Glutamatergic neuron (in vitro differentiated cells): ENCODE data around the gene SPTBN1. TPM values are rescaled to one million over a fixed set of nuclear protein-coding genes. Genes with fewer than 3 reads are reported as not detected.

Experiments used
- DNase-seq: peaks from one replicate; pipeline ENCODE4 v3.0.0; 2022
- H3K27ac Mint-ChIP-seq: one replicate; pipeline ENCODE4 v1.8.0; 2020; ENCODE audit warnings: mild to moderate bottlenecking, mixed read lengths, inconsistent platforms; ENCODE audit not compliant: unreplicated experiment
- H3K27me3 Mint-ChIP-seq: one replicate; pipeline ENCODE4 v1.8.0; 2020; ENCODE audit warnings: mild to moderate bottlenecking, moderate library complexity, mixed read lengths, inconsistent platforms; ENCODE audit not compliant: unreplicated experiment
- H3K36me3 Mint-ChIP-seq: one replicate; pipeline ENCODE4 v1.8.0; 2020; ENCODE audit warnings: mild to moderate bottlenecking, mixed read lengths, inconsistent platforms; ENCODE audit not compliant: unreplicated experiment
- H3K4me1 Mint-ChIP-seq: one replicate; pipeline ENCODE4 v1.8.0; 2020; ENCODE audit warnings: mild to moderate bottlenecking, low read depth, mixed read lengths, inconsistent platforms; ENCODE audit not compliant: unreplicated experiment
- H3K4me3 Mint-ChIP-seq: one replicate; pipeline ENCODE4 v1.8.0; 2020; ENCODE audit warnings: mild to moderate bottlenecking, mixed read lengths, inconsistent platforms; ENCODE audit not compliant: unreplicated experiment
- H3K9me3 Mint-ChIP-seq: one replicate; pipeline ENCODE4 v1.8.0; 2020; ENCODE audit warnings: mild to moderate bottlenecking, moderate library complexity, mixed read lengths, inconsistent platforms; ENCODE audit not compliant: unreplicated experiment
- CTCF ChIP-seq: fragments of 200-600 bp; sonication (generic); IDR thresholded peaks from one replicate; pipeline ENCODE4 v1.5.0; 2021; ENCODE audit not compliant: partially characterized antibody, unreplicated experiment
- total RNA-seq: library from RNA; stranded (reverse); fragmentation: NEBNext Ultra II Directional; extraction: Animal tissue kit (Norgen Biotek cat#: 25700); gene quantifications from one replicate; pipeline ENCODE4 v1.2.1, GENCODE V29; 2021; ENCODE audit not compliant: unreplicated experiment

The SPTBN1 gene
- total RNA-seq, 1 donor from 2014 or later = 385 TPM

DNA sequence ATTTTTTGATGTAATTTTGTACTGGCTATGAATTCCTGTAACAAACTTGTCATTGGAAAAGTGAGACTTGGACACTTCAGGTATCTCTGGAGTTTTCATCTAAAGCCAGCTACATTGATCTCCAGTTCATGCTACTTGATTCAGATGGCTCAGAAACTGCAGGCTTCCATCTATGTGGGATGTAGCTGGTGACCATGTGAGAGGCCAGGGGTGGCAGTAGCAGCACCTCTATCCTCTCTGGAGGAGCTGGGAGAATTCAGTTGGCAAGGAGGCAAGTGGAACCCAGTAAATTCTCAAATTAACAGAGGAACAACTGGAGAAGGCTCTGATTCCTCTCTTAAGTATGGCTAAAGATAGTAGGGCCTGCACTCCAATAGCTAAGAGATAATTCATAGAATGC, 10.0 kb upstream of the SPTBN1 start:
- H3K4me1 Mint-ChIP-seq = no peaks in the 10 kb centered on the region
- no peak overlapping the region for H3K4me3 Mint-ChIP-seq
- no peaks in the 10 kb centered on the region for H3K36me3 Mint-ChIP-seq
- H3K9me3 Mint-ChIP-seq = no peaks in the 10 kb centered on the region
- H3K27ac Mint-ChIP-seq = no peak overlapping the region
- H3K27me3 Mint-ChIP-seq = no peaks in the 10 kb centered on the region
- DNase-seq = no peak
- TF ChIP-seq CTCF = no peak

DNA sequence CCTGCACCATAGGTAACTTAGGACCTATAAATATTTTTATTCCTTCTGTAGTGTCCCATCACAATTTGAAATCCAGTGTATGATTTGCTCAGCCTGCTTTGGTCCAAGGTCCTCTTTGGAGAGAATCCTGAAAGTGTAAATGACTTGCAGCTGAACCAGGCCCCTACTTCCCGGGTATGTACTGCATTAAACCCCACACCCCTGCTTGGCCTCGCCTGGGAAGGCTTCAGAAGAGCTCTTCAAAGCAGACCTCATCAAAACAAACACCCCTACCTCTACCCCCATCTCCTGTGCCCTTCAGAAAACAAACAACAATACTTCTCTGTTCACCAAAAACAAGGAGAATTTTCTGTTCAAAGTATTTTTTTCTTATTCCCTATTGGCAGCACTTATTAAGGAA, 9.5 kb upstream of the SPTBN1 start:
- no peak for DNase-seq
- no peak for TF ChIP-seq CTCF
- no peaks in the 10 kb centered on the region for H3K36me3 Mint-ChIP-seq
- no peaks in the 10 kb centered on the region for H3K9me3 Mint-ChIP-seq
- no peaks in the 10 kb centered on the region for H3K4me1 Mint-ChIP-seq
- H3K27me3 Mint-ChIP-seq = no peaks in the 10 kb centered on the region
- no peak overlapping the region for H3K4me3 Mint-ChIP-seq
- H3K27ac Mint-ChIP-seq = no peak overlapping the region

DNA sequence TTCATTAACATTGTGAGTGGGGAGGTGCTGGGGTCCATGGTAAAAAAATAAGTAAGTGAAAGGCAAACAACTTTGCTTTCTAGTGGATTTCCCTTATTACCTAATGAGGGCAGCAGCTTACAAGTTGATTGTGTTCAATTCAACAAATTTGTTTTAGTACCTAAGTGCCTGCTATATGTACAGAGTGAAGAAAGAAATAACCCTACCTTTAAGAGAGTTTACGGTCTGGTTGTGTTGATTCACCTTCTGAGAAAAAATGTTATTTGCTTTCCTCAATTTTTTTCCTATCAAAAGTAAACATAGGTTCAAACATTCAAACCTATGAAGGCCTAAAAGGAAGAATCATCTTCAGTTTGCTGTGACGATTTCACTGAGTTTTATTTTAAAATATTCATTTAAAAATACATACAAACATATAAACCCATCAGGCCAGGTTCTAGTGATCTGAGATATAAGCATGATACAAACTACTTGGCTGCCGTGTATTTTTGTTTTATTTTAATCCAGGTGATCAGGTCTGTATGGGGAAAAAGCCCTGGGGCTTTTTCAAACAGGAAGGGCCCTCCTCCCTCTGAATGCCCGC, 1.5 kb upstream of the SPTBN1 start:
- peak overlapping the region; percentile 93 for H3K4me3 Mint-ChIP-seq
- peak overlapping the region; percentile 95 for H3K27ac Mint-ChIP-seq
- no peak for TF ChIP-seq CTCF
- H3K9me3 Mint-ChIP-seq = peaks cover 14% of the 10 kb centered on the region
- peaks cover 13% of the 10 kb centered on the region for H3K4me1 Mint-ChIP-seq
- peaks cover 11% of the 10 kb centered on the region for H3K27me3 Mint-ChIP-seq
- no peaks in the 10 kb centered on the region for H3K36me3 Mint-ChIP-seq
- no peak for DNase-seq

GRCh38 chr2:54455131-54455562, 980 bp upstream of the SPTBN1 start:
- Mint-ChIP-seq H3K27ac (peak overlapping the region; percentile 95), H3K4me3 (peak overlapping the region; percentile 93), H3K36me3 (no peaks in the 10 kb centered on the region), H3K4me1 (peaks cover 18% of the 10 kb centered on the region), H3K9me3 (peaks cover 14% of the 10 kb centered on the region), H3K27me3 (peaks cover 11% of the 10 kb centered on the region)
- TF ChIP-seq CTCF = no peak
- peak; percentile 34 for DNase-seq

GRCh38 chr2:54456362-54456611, 160 bp downstream of the SPTBN1 start:
- no peak overlapping the region for H3K27ac Mint-ChIP-seq
- H3K36me3 Mint-ChIP-seq = no peaks in the 10 kb centered on the region
- peaks cover 14% of the 10 kb centered on the region for H3K9me3 Mint-ChIP-seq
- no peak for DNase-seq
- TF ChIP-seq CTCF = no peak
- H3K4me3 Mint-ChIP-seq = no peak overlapping the region
- H3K27me3 Mint-ChIP-seq = peaks cover 11% of the 10 kb centered on the region
- H3K4me1 Mint-ChIP-seq = peaks cover 23% of the 10 kb centered on the region
